ENCODE data around the gene EFS.

- no peak for TF ChIP-seq EP300 (IDR thresholded peaks at IDR 0.05)
- no peak for TF ChIP-seq CTCF (IDR thresholded peaks at IDR 0.05)
- no peak for TF ChIP-seq POLR2A (IDR thresholded peaks at IDR 0.05)
- no peak for TF ChIP-seq POLR2AphosphoS5 (IDR thresholded peaks at IDR 0.05)
Measured at GRCh38 chr14:23310546-23310945, 54.4 kb downstream of the EFS start.

Data from sigmoid colon (tissue), 4 donors.